HG03175 (cell line): ENCODE measurements around the gene DIPK1B.
A peak's percentile ranks its signal among the peaks of the same experiment; 100 is the strongest.

Source experiments
- ATAC-seq: cut with Tn5 transposase; IDR thresholded peaks from one replicate; pipeline ENCODE4 v1.9.1; 2021; ENCODE audit warnings: mild to moderate bottlenecking, moderate library complexity; ENCODE audit not compliant: unreplicated experiment

The DIPK1B gene

DNA sequence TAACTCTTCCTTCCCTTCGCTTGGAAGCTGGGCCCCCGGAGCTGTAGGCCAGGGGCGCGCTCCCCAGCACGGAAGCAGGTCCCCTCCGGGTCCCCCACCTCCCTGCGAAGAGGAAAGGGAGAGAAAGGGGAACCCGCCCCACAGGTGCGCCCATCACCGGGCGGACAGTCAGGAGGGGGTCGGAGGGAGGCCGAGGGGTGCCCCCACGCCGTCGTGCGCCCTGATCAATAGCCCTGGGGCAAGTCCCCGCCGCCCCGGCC lies 25.9 kb upstream of the DIPK1B start:
- ATAC-seq: peak; percentile 5

DNA sequence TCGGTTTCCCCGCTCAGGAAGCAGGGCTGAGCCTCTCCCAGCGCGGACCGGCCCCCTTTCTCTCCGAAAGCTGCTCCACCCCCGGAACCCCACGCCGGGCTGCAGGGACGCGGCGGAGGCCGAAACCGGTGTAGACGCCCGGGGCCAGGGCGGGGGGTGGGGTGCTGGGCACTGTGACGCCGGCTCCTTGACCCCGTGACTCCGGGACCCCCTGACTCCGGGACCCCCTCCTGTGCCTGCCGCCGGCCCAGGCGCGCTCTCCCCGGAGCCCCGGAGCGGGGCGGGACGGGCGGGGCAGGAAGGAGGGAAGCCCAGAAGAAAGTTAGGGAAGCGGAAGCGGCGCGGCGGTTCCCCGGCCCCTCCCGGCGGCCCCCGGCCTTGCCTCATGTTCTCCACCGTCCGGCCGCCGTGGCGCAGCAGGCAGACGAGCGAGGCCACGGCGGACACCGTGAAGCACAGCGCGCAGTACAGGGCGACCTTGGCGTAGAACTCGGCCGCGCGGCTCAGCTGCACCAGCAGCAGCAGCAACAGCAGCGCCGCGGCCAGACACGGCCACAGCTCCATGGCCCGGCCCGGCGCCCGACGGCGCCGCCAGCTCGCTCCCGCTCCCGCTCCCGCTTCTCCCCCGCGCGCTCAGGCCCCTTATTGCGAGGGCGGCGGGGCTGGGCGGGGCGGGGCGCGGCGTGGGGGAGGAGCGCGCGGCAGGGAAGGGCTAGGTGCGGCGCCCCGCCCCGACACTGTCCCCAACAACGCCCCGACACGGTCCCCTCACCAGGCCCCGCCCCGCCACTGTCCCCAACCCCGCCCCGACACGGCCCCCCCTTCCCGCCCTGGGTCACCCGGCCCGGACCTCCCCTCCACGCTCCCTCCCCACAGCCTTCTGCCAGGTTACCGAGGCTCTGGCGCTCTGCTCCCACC lies 25.3 kb upstream of the DIPK1B start, which contains the start of gene AGPAT2:
Gene AGPAT2 (minus strand): TSS at position 664 of the 918 bp plus-strand sequence. CDS start 100 bp downstream, at position 564.
- peak; percentile 55 for ATAC-seq

DNA sequence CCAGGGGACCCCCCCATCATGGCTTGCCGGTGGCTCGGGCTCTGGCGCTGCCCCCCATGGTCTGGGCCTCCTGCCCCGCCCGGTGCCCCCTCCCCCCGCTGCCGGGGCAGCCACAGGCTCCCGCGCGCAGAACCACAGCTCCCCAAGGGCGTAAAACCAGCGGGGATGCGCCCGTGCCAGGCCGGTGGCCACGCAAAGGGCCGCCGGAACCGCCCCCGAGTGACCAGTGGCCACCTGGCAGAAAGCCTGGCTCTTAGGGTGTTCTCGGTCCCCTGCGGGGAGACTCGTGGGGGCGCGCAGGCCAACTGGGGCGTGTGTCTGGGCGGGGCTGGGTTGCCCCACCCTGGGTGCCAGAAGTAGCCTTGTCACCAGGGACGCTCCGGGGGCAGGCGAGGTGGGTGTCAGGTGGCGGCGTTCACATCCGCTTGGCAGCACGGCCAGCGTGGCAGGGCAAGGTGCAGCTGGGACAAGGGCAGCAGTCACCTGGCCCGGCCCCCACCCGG lies 24.6 kb upstream of the DIPK1B start:
- no peak for ATAC-seq

DNA sequence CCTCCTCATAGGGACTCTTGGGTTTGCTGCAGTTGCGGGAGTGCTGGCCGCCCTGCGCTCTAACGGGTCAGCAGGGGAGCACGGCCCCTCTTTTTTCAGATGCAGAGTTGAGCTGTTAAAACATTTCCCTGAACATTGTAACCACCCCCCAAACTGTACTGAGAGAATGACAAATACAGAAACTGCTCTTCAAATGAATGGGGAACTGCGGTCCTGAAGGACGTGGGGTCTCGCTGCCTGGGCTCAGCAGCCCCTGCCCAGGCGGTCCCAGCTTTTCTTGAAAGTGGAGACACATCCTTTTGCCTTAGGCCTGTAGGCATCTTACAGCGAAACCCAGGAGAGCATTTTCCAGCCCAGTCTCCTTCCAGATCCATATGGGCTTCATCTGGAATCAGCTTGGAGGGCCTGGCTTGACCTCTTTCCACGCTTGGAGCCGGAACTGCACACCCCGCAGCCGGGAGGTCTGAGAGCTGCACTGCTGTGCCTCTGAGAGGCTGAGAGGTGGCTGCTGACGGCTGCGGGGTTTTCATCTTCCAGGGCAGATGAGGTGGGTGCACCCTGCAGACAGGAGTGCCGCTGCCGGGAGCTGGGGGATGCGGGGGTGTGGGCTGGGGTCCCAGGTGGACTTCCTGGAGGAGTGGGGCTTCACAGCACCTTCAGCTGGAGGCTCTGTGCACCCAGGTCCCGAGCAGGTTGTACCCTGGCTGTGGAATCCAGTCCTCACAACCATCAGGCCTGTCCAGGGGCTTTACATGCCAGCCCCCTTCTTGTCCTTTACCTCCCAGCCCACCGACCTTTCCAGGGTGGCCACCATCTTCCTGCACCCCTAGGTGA lies 23.9 kb upstream of the DIPK1B start:
- no peak for ATAC-seq

DNA sequence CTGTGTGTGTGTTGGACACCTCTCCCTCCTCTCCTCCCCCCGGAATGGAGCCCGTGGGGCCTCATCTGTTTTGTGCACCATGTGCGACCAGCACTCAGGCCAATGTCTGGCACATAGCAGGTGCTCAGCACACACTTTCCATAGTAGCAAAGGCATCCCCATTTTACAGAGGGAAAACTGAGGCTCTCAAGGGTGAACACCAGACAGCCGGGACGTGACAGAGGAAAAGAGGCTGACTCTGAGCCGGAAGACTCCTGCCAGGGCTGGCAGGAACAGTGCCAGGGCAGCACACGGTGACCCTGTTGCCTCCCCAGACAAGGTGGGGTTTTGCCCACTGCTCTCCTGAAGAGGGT lies 23.3 kb upstream of the DIPK1B start:
- no peak for ATAC-seq

DNA sequence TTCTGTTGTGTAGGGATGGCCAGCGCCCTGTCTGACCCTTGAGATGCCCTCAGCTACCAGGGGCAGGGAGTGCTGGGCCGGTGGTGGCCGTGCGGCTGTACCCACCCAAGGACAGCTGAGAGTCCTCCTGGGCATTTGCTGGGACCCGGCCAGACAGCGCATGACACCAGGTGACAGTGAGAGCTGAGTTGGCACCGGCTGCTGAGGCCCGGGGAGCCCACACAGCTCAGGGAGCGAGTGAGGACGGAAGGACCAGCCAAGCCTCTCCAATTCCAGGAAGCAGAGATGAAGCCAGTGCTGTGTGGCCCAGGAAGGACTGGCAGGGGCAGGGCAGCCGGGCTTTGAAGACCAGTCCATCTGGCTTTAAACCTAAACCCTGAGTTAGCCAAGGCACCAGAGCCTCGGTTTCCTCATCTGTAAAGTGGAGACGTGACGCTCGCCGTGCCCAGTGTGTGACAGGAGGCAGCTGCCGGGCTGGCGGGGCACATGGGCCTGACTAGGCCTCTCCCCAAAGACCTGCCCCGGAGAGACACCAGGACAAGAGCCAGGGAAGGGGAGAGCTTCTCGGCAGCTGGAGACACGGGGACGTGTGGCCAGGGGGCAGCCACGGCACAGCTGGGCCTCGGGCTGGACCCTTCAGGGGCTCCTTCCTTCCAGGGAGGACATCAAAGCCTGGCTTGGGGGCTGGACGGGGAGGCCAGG lies 22.1 kb upstream of the DIPK1B start:
- ATAC-seq: no peak

DNA sequence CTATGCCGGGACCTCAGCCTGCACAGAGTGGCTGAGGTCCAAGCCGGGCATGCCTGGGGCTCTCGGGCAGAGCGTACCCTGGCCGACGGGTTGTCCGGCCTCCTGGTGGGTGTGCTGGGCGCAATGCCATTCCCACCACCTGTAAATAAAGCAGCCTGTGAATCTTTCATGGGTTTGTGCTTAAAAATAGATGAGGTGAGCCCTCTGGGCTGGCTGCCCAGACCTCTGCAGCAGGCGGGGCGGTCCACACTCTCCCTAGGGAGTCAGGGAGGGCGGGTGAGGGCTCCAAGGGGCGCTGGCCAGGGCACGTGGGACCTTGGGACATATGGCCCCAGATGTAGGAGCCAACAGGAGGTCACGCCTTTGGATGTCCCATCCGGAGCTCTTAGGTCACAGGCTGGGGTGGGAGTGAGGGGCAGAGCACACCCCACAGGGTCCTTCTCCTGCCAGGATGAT lies 21.5 kb upstream of the DIPK1B start:
- ATAC-seq: no peak

DNA sequence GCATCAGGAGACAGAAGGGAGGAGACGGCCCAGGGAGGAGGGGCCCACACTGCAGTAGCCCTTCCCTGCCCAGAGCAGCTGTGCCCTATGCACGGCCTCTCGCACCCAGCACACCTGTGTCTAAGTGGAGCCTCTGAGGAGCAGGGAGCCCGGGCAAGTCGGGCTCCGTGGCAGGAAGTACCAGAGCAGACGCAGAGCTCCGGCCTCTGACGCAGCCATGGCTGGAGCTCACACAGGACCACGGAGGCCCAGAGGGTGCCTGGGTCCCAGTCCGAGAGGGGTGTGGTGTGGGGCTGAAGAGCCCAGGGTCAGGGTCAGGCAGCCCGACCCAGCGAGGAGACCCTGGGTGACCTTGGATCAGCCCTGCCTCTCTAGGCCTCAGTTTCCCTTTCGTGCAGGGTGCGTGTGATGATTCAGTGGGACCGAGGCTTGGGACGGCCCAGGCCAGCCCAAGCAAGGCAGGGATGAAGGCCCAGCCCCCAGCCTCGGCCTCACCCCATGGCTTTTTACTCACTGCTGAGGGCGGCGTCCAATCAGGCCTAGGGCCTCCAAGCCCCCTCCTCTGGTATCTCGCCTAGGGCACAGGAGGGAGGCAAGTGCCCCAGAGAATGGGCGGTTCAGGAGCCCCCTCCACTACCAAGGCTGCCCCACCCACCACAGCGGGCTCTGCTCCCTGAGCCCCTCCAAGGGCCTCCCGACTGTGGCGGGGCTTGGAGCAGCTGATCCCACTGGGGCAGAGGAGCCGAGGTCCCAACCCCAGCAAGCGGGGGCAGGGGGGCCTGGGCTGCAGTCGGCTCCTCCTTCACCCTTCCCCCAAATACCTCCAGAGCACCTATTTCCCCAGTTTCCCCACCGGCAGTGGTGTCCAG lies 20.8 kb upstream of the DIPK1B start:
- no peak for ATAC-seq

DNA sequence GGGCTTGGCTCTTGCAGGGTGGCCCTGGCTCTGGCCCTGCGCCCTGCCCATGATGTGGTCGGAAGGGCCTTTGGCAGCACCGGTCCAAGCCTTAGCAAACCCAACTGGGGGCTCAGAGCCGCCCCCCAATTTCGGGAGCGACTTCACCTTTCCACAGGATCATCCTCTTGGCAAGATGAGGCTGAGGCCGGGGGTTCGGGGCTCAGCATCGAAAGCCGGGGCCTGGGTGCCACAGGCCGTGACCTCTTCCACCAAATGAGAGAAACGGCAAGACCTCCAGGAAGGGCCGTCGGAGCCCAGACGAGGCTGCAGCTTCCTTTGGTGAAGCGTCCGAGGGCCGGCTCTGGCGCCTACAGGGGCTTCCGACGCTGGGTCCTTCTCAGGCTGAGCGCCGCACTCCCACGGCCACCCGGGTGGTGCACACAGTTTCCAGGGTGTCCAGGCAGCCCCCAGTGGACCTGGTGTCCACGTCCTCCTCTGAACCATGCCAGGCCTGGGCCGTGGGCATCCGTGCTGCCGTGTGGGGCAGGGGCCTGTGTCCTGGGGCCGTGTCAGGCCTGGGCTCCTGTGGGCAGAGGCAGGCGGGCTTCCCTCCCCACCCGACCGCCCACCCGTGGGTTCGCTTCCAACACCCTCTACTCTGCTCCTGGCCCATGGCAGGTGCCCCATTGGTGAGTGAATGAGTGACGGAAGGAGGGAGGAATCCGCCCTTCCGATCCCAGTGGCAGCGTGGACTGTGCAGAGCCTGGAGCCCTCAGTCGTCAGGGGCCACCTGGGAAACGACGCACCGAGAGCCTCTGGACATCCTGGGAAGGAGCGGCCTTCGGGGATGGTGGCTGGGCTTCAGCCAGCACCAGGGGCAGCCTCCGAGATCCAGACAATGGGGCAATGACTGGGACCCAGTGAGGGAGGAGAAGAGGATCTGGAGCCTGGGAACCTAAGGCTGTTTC lies 19.9 kb upstream of the DIPK1B start:
- ATAC-seq: no peak

DNA sequence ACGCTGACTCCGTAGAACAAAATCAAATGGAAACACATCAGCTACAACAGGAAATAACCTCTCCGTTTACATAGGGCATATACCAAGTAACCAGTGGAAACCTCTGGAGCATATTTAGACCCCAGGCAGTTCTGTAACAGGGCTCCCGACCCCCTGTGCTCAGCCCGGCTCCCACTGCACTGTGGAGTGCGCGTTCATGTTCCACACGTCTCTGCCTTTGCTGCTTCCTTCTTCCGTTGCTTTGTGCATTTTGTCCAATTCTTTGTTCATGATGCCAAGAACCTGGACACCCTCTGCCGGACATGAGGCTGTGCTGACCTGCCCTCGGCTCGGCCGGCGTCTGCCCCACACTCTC lies 19.3 kb upstream of the DIPK1B start:
- ATAC-seq: no peak

DNA sequence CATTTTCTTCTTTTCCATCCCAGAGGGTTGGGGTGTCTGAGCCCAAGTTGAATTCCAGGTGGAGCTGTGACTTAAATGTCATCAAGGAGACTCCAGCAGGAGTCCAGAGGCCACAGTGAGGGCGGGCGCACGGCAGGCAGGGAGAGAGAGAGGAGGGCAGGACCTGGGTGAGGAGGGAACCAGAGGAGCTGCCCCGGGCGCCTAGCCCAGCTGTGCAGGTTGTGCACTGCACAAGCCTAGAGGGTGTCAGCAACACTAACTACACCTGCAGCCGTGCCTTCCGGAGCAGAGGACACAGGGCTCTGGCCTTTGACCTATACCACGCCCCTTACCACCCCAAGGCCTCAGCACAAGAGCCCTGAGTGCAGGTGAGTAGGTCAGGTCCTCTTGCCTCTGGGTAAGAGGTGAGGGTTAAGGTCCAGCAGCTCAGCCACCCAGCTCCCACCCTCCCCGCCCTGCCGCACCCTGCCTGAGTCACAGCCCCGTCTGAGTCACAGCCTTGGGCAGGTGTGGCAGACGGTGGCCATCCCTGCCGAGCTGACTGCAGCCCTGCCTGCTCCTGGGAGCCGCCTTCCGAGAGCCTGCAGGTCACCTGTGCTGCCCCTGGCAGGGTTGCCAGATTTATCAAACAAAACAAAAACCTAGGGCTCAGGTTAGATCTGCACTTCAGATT lies 18.7 kb upstream of the DIPK1B start:
- no peak for ATAC-seq

DNA sequence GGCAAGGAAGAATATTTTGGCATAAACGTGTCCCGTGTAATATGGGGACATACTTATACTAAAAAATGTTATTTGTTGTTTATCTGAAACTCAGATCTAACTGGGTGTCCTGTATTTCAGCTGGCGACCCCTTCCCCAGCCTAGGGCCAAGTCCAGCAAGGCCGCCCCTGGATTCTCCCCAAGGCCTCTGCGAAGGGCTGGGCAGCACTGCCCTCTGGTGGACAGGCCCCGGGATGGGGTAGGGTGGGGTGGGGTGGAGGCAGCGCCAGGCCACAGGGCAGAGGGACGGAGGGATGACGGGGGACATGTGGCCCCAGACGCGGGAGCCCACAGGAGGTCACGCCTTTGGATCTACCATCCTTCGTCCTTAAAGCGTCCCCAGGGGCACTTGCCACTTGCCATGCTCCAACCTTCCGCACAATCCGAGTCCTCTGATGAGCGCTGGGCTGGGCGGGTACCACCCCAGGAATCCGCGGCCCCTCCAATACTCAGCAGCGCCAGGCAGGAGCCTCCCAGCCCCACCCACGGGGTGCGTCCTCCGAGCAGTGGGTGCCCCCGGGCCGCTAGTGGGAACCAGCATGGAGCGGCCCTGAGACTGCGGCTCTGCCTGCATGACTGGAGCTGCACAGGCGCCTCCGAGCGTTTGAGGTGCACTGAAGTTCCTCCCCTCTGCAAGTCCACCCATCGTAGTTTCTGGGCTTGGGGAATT lies 18.1 kb upstream of the DIPK1B start:
- ATAC-seq: no peak

DNA sequence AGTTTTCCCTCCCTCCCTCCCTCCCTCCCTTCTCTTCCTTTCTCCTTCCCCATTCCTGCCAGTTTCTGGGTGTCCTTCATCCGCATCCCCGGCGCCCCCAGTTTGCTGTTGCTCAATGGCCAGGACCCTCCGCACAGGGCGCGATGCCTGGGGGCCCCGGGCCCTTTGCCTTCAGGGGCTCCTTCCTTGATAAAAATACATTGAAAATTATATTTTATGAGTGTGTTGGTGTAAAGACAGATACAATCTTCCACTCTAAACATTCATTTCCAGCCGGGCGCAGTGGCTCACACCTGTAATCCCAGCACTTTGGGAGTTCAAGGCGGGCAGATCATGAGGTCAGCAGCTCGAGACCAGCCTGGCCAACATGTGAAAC lies 17.5 kb upstream of the DIPK1B start:
- ATAC-seq: no peak

DNA sequence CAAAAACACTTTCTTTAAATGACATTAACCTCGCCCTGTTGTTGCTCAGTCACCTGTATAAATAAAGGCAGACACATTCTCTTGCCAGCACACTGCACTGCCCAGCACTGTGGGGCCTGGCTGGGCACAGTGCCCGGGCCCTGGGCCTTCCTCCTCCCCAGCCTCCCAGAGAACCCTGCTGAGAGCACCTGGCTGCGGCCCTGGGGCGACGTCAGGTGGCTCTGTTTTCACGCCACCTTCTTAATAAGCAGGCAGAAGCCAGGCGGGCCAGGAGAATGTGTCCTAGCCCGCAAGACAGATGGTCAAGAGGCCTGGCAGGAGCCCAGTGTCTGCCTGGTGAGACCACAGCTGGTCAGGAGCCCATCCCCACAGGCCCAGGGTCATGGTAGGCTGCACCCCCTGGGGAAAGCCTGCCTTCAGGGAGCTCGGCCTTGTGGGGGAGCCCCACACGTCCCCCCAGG lies 16.9 kb upstream of the DIPK1B start:
- ATAC-seq: no peak

DNA sequence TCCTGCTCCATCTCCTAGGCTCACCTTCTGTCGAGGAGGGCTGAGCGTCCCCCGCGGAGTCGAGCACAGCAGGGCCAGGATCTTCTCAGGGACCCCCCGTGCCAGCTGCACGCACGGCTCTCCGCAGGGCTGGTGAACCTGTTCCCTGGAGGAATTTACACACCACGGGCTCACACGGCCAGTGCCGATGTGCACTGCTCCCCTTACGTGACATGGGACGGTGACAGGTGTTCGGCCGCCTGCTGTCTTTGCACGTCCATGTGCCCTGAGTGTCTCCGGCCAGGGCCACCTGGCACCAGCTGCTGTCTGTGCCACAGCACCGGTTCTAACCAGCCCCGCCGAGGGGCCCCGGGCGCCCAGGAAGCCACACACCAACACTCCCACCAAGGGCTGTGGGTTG lies 16.4 kb upstream of the DIPK1B start:
- no peak for ATAC-seq

DNA sequence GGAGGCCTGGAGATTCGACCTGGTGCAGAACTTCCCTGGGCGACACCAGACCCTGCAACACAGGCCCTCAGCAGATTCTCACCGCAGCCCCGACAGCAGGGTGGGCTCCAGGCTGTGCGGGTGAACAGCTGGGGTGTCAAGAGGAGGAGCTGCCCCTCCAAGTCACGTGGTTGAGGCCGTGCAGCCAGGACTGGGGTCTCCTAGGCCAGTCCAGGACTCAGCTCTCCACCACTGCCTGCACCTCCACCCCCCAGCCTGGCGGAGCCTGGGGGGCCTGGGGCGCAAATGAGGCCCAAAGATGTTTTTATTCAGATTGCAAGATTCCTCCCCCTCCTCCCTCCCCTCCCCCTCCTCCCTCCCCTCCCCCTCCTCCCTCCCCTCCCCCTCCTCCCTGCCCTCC lies 15.9 kb upstream of the DIPK1B start:
- no peak for ATAC-seq

DNA sequence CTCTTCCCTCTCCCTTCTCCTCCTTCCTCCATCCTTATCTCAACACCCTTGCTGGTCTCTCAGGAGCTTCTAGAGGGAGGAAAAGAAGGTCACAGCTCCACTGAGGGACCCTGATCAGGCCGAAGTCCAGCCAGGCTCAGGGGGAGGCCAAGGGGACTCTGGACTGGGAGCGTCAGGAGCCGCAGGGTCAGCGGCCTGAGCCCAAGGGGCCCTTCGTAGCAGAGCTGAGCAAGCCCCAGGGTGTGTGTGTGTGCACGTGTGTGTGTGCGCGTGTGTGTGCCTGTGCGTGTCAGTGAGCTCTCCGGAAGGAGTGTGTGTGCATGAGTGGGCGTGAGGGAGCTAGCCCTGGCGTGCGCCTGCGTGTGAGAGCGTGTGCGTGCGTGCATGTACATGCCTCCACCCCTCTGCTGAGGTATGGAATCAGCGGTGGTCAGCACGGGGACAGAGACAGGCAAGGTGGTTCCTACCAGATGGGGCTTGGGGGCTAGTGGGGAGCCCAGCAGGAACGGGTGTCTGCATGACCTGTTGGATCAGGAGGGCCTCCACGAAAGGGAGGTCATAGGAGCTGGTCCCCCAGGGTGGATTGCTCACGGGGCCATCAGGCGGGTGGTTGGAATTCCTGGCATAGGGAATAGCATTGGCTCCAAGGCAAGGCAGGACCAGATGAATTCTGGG lies 15.1 kb upstream of the DIPK1B start:
- no peak for ATAC-seq
